Esophagus (tissue), 2 donors: Measurements from ENCODE around the gene CALML3. TPM values are rescaled to one million over a fixed set of nuclear protein-coding genes. Genes with fewer than 3 reads are reported as not detected.

Experiments
- H3K27ac ChIP-seq, 2 donors: one replicate each; pipeline ENCODE4 v1.5.1; 2013; ENCODE audit warnings: low read depth in 2 of 2, mild to moderate bottlenecking in 2 of 2, inconsistent platforms in 1 of 2, low read length in 1 of 2, moderate library complexity in 1 of 2
- H3K27me3 ChIP-seq, 2 donors: one replicate each; pipeline ENCODE4 v1.6.1; 2013; ENCODE audit warnings: low read length in 2 of 2, control low read depth in 1 of 2, mild to moderate bottlenecking in 1 of 2; ENCODE audit not compliant: insufficient read depth in 2 of 2, control insufficient read depth in 1 of 2
- H3K36me3 ChIP-seq, 2 donors: one replicate each; pipeline ENCODE4 v1.6.1; 2013; ENCODE audit warnings: low read length in 1 of 2; ENCODE audit not compliant: control insufficient read depth in 2 of 2, insufficient read depth in 2 of 2
- H3K4me1 ChIP-seq, 2 donors: one replicate each; pipeline ENCODE4 v1.6.1; 2013; ENCODE audit warnings: low read length in 1 of 2; ENCODE audit not compliant: control insufficient read depth in 2 of 2, insufficient read depth in 2 of 2
- H3K4me3 ChIP-seq, 2 donors: one replicate each; pipeline ENCODE4 v1.5.1; 2013; ENCODE audit warnings: low read length in 2 of 2, mild to moderate bottlenecking in 2 of 2, low read depth in 1 of 2, moderate library complexity in 1 of 2
- H3K9me3 ChIP-seq, 2 donors: one replicate each; pipeline ENCODE4 v1.6.1; 2013; ENCODE audit warnings: mild to moderate bottlenecking in 2 of 2, low read depth in 1 of 2, low read length in 1 of 2, moderate library complexity in 1 of 2; ENCODE audit not compliant: control insufficient read depth in 2 of 2, insufficient read depth in 1 of 2
- WGBS, 2 donors: extraction: QIAGEN DNeasy Blood & Tissue Kit; methylation state at CpG; one replicate each; pipeline ENCODE4 v1.1.7; 2013; 5-methylcytosine and 5-hydroxymethylcytosine counted together
- polyA plus RNA-seq, 2 donors: library from polyadenylated mRNA; stranded (reverse); fragments of 200-250 nt; gene quantifications; one replicate each; pipeline ENCODE4 v1.2.3, GENCODE V29; 2013
- donor health status: healthy with polysubstance abuse.
- donor health status: Bipolar disorder and iron deficiency.

Gene CALML3
- polyA plus RNA-seq, 2 donors = 224 to 330 TPM

GRCh38 chr10:5511885-5512280, 12.9 kb upstream of the CALML3 start:
- H3K9me3 ChIP-seq = no peaks in the 10 kb centered on the region
- H3K27me3 ChIP-seq = no peaks in the 10 kb centered on the region
- no peak overlapping the region for H3K27ac ChIP-seq
- H3K4me1 ChIP-seq = peaks cover 6 to 41% of the 10 kb centered on the region in 2 donors
- H3K36me3 ChIP-seq = no peaks in the 10 kb centered on the region
- H3K4me3 ChIP-seq = no peak overlapping the region
- WGBS, 2 donors = 91 to 95% methylated on average over 17 of the region's 17 CpGs

- no peaks in the 10 kb centered on the region for H3K9me3 ChIP-seq
- no peak overlapping the region for H3K4me3 ChIP-seq
- 95% methylated on average over 25 of the region's 25 CpGs for WGBS, 2 donors
- peaks cover 3 to 38% of the 10 kb centered on the region in 2 donors for H3K4me1 ChIP-seq
- H3K27me3 ChIP-seq = no peaks in the 10 kb centered on the region
- no peak overlapping the region for H3K27ac ChIP-seq
- no peaks in the 10 kb centered on the region for H3K36me3 ChIP-seq
Observed at GRCh38 chr10:5512331-5512730, 12.4 kb upstream of the CALML3 start.

GRCh38 chr10:5512881-5513612, 11.7 kb upstream of the CALML3 start:
- no peak overlapping the region for H3K4me3 ChIP-seq
- peaks cover 0 to 30% of the 10 kb centered on the region in 2 donors for H3K4me1 ChIP-seq
- 68 to 77% methylated on average over 15 of the region's 15 CpGs for WGBS, 2 donors
- H3K27me3 ChIP-seq = no peaks in the 10 kb centered on the region
- no peak overlapping the region for H3K27ac ChIP-seq
- H3K9me3 ChIP-seq = no peaks in the 10 kb centered on the region
- H3K36me3 ChIP-seq = no peaks in the 10 kb centered on the region

- H3K27ac ChIP-seq = no peak overlapping the region
- no peaks in the 10 kb centered on the region for H3K36me3 ChIP-seq
- WGBS, 2 donors = 61 to 73% methylated on average over 16 of the region's 16 CpGs
- no peaks in the 10 kb centered on the region for H3K27me3 ChIP-seq
- H3K4me3 ChIP-seq = no peak overlapping the region
- no peaks in the 10 kb centered on the region for H3K9me3 ChIP-seq
- H3K4me1 ChIP-seq = peaks cover 0 to 19% of the 10 kb centered on the region in 2 donors
Observed at GRCh38 chr10:5514226-5514850, 10.4 kb upstream of the CALML3 start.

- Histone ChIP-seq H3K4me3 (no peak overlapping the region), H3K36me3 (no peaks in the 10 kb centered on the region), H3K9me3 (no peaks in the 10 kb centered on the region), H3K4me1 (peaks cover 0 to 15% of the 10 kb centered on the region in 2 donors), H3K27me3 (no peaks in the 10 kb centered on the region), H3K27ac (no peak overlapping the region)
- whole genome bisulfite sequencing, 2 donors = 82 to 87% methylated on average over 10 of the region's 10 CpGs
Observed at GRCh38 chr10:5515948-5516761, 8.6 kb upstream of the CALML3 start.

GRCh38 chr10:5517546-5517945, 7.2 kb upstream of the CALML3 start:
- Histone ChIP-seq H3K27ac (no peak overlapping the region), H3K36me3 (no peaks in the 10 kb centered on the region), H3K4me3 (no peak overlapping the region), H3K4me1 (peaks cover 0 to 10% of the 10 kb centered on the region in 2 donors), H3K9me3 (no peaks in the 10 kb centered on the region), H3K27me3 (no peaks in the 10 kb centered on the region)
- WGBS, 2 donors = 68 to 78% methylated on average over 5 of the region's 5 CpGs

GRCh38 chr10:5518143-5518542, 6.6 kb upstream of the CALML3 start:
- Histone ChIP-seq H3K27ac (no peak overlapping the region), H3K4me1 (peaks cover 0 to 6% of the 10 kb centered on the region in 2 donors), H3K36me3 (no peaks in the 10 kb centered on the region), H3K27me3 (no peaks in the 10 kb centered on the region), H3K9me3 (no peaks in the 10 kb centered on the region), H3K4me3 (no peak overlapping the region)
- 49 to 53% methylated on average over 5 of the region's 5 CpGs for WGBS, 2 donors

GRCh38 chr10:5519054-5519453, 5.7 kb upstream of the CALML3 start:
- WGBS, 2 donors = 90 to 94% methylated on average over 3 of the region's 3 CpGs
- no peak overlapping the region for H3K27ac ChIP-seq

GRCh38 chr10:5522913-5523560, 1.7 kb upstream of the CALML3 start:
- Histone ChIP-seq H3K4me3 (no peak overlapping the region), H3K27ac (no peak overlapping the region), H3K36me3 (no peaks in the 10 kb centered on the region), H3K27me3 (no peaks in the 10 kb centered on the region), H3K4me1 (peaks cover 3 to 12% of the 10 kb centered on the region in 2 donors), H3K9me3 (no peaks in the 10 kb centered on the region)
- WGBS, 2 donors = 76 to 82% methylated on average over 7 of the region's 7 CpGs

More at GRCh38 chr10:5519054-5519453, 5.7 kb upstream of the CALML3 start:
- no peaks in the 10 kb centered on the region for H3K9me3 ChIP-seq
- peaks cover 1 to 6% of the 10 kb centered on the region in 2 donors for H3K4me1 ChIP-seq
- no peaks in the 10 kb centered on the region for H3K36me3 ChIP-seq
- H3K4me3 ChIP-seq = no peak overlapping the region
- no peaks in the 10 kb centered on the region for H3K27me3 ChIP-seq
